ENCODE measurements around the gene FRG2B.
"Not testable (repeated sequence)": the region's sequence is repeated elsewhere in the genome, so short reads cannot be mapped to it uniquely, and the experiment has no call there.

The FRG2B gene

DNA sequence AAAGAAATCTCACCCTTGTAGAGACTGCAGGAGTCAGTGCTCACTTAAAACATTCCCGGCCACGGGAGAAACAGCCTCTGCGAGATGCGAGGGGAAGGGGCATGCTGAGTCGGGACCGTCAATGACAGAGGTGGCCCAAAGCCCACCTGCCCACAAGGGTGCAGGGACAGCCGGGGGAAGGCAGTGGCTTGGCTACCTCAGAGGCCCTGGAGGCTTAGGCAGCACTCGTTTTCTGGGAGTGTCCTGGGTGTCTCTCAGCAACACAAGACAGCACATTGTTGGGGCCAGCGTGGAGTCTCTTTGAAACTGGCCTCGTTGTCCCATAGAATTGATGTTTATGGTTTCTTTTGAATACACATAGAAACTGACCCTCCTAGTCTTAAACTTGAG is 35.6 kb downstream of the FRG2B start:
- Histone ChIP-seq H3K9me3 (ENCODE audit: control insufficient read depth, low read length) (no peaks in the 10 kb centered on the region), H3K27me3 (ENCODE audit: control insufficient read depth, insufficient read depth, low read length) (no peaks in the 10 kb centered on the region), H3K4me2 (ENCODE audit: low read length) (no peak overlapping the region), H3K27ac (no peak overlapping the region), H3K9ac (no peak overlapping the region), H2AFZ (no peak overlapping the region), H3K4me1 (no peaks in the 10 kb centered on the region), H3K79me2 (no peaks in the 10 kb centered on the region), H3K4me3 (ENCODE audit: low read depth, low read length) (no peak overlapping the region), H3K36me3 (ENCODE audit: control insufficient read depth, insufficient read depth, low read length) (no peaks in the 10 kb centered on the region)
- TF ChIP-seq, protein P1, sequence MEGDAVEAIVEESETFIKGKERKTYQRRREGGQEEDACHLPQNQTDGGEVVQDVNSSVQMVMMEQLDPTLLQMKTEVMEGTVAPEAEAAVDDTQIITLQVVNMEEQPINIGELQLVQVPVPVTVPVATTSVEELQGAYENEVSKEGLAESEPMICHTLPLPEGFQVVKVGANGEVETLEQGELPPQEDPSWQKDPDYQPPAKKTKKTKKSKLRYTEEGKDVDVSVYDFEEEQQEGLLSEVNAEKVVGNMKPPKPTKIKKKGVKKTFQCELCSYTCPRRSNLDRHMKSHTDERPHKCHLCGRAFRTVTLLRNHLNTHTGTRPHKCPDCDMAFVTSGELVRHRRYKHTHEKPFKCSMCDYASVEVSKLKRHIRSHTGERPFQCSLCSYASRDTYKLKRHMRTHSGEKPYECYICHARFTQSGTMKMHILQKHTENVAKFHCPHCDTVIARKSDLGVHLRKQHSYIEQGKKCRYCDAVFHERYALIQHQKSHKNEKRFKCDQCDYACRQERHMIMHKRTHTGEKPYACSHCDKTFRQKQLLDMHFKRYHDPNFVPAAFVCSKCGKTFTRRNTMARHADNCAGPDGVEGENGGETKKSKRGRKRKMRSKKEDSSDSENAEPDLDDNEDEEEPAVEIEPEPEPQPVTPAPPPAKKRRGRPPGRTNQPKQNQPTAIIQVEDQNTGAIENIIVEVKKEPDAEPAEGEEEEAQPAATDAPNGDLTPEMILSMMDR (IDR thresholded peaks at IDR 0.05) = no peak

DNA sequence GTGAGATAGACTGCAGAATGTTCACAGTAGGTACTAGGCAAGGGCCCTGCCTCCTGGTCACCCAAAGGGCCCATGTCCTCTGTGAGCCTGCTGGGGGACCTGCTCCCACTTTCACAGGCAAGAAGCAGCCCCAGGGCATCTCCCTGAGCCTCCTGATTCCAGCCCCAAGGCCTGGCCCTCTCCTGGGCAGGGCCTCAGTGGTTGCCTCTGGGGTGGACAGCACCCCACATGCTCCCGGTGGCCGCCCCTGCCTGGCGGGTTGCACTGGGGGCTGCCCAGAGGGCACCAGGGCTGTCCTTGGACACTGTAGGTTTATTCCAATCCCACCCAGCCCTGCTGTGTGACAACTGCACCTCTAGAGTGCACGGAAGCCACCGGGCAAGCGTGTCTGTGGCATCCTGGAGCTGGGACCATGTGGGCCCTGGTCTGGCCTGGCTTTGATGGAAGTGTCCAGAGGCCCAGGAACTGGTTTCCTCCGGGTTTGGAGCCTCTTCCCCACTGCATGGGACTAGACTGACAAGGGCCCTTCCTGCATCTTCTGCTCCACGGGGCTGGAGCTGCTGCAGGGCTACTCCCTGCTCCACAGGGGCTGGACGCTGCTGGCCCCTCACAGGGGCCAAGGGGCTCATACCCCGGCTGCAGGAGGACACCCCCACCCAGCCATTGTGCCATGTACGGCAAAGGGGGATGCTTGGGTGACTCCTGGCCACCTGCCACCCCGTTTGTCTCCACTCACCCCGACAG is 36.2 kb downstream of the FRG2B start:
- no peak overlapping the region for H3K4me2 ChIP-seq (ENCODE audit: low read length)
- H3K27me3 ChIP-seq (ENCODE audit: control insufficient read depth, insufficient read depth, low read length) = no peaks in the 10 kb centered on the region
- no peaks in the 10 kb centered on the region for H3K79me2 ChIP-seq
- no peak overlapping the region for H3K27ac ChIP-seq
- no peaks in the 10 kb centered on the region for H3K4me1 ChIP-seq
- no peaks in the 10 kb centered on the region for H3K9me3 ChIP-seq (ENCODE audit: control insufficient read depth, low read length)
- H2AFZ ChIP-seq = no peak overlapping the region
- no peaks in the 10 kb centered on the region for H3K36me3 ChIP-seq (ENCODE audit: control insufficient read depth, insufficient read depth, low read length)
- H3K4me3 ChIP-seq (ENCODE audit: low read depth, low read length) = no peak overlapping the region
- H3K9ac ChIP-seq = no peak overlapping the region
- TF ChIP-seq, protein P1 (IDR thresholded peaks at IDR 0.05) = no peak

GRCh38 chr10:133577037-133577436 is 49.6 kb downstream of the FRG2B start:
- not testable (repeated sequence) for H3K4me1 ChIP-seq; H3K4me2 ChIP-seq (ENCODE audit: low read length); H3K9me3 ChIP-seq (ENCODE audit: control insufficient read depth, low read length); H2AFZ ChIP-seq; H3K9ac ChIP-seq; H3K27me3 ChIP-seq (ENCODE audit: control insufficient read depth, insufficient read depth, low read length); H3K79me2 ChIP-seq; H3K27ac ChIP-seq; H3K36me3 ChIP-seq (ENCODE audit: control insufficient read depth, insufficient read depth, low read length); H3K4me3 ChIP-seq (ENCODE audit: low read depth, low read length)
